K562 (cell line): ENCODE results near the gene ENTPD3. TPM values are rescaled to one million over a fixed set of nuclear protein-coding genes. Genes with fewer than 3 reads are reported as not detected.

Experiments
- CCAR2 ChIP-seq: fragments of 200-400 bp; formaldehyde crosslinking; IDR thresholded peaks from 2 replicates; pipeline ENCODE4 v1.6.1; 2017; ENCODE audit warnings: mild to moderate bottlenecking, low read depth, low read length
- HEY1 ChIP-seq: fragments of 250-450 bp; sonication (Bioruptor Pico); IDR thresholded peaks from 2 replicates; pipeline ENCODE4 v1.5.0; 2020; ENCODE audit warnings: mild to moderate bottlenecking, moderate library complexity, borderline replicate concordance
- HNRNPH1 ChIP-seq: fragments of 200-400 bp; formaldehyde crosslinking; optimal IDR thresholded peaks from 2 replicates; pipeline ENCODE3; 2017; ENCODE audit warnings: low read depth, mild to moderate bottlenecking, low read length, moderate library complexity
- RNF2 ChIP-seq: sonication (generic); IDR thresholded peaks from 2 replicates; pipeline ENCODE4 v1.6.1; 2016
- SIRT6 ChIP-seq: IDR thresholded peaks from one replicate; pipeline ENCODE4 v1.6.1; 2012; ENCODE audit warnings: low read depth, mild to moderate bottlenecking, control low read depth, inconsistent platforms, low read length, moderate library complexity
- TAL1 ChIP-seq: fragments of 450-650 bp; IDR thresholded peaks from 2 replicates; pipeline ENCODE4 v1.6.1; 2016; ENCODE audit warnings: mild to moderate bottlenecking
- ZKSCAN1 ChIP-seq: fragments of 150-350 bp; IDR thresholded peaks from 2 replicates; pipeline ENCODE4 v1.6.1; 2016; ENCODE audit warnings: low read depth, low read length
- ZNF184 ChIP-seq: sonication (generic); formaldehyde crosslinking; IDR thresholded peaks from 2 replicates; pipeline ENCODE4 v1.5.0; 2020; ENCODE audit warnings: missing genetic modification reagents
- ZNF217 ChIP-seq: sonication (generic); formaldehyde crosslinking; IDR thresholded peaks from 2 replicates; pipeline ENCODE4 v1.8.0; 2022; ENCODE audit warnings: mild to moderate bottlenecking, missing genetic modification reagents
- ZNF785 ChIP-seq: fragments of 250-450 bp; sonication (Bioruptor Pico); IDR thresholded peaks from 2 replicates; pipeline ENCODE4 v1.4.0; 2020; ENCODE audit warnings: mild to moderate bottlenecking
- polyA plus RNA-seq, 8 experiments: library from polyadenylated mRNA; depleted of rRNA in 4 of 8; stranded (reverse) in 5 of 8; unstranded in 3 of 8; fragments of >200 nt; fragmentation: Nextera tagmentation in 2 of 8; fragmentation: Illumina TruSeq in 1 of 8; extraction: Ambion mirVana in 2 of 8; extraction: Trizol in 1 of 8; gene quantifications; 2 replicates each; pipeline versions ENCODE4 v1.2.1 to v1.2.3, GENCODE V29; 2011 to 2014; ENCODE audit warnings: inconsistent platforms in 1 of 8, missing spikeins in 1 of 8
- total RNA-seq, 7 experiments: library from RNA; depleted of rRNA in 6 of 7; stranded (reverse); fragments of >200 nt in 6 of 7; fragmentation: Illumina TruSeq in 2 of 7; extraction: Trizol in 2 of 7; gene quantifications; 2 replicates each; pipeline versions ENCODE4 v1.2.1 to v1.2.3, GENCODE V29; 2011 to 2021; ENCODE audit warnings: low replicate concordance in 1 of 7
- TF ChIP-seq, protein P1 (sequence below), 2 experiments: fragments of 250-450 bp in 1 of 2; fragments of 450-650 bp in 1 of 2; sonication (Bioruptor Pico) in 1 of 2; IDR thresholded peaks; 2 replicates each; pipeline versions ENCODE4 v1.6.1 to v1.8.0; 2016 to 2021; ENCODE audit warnings: mild to moderate bottlenecking in 2 of 2, moderate library complexity in 2 of 2, missing compliant biosample characterization in 1 of 2, missing genetic modification characterization in 1 of 2
- TF ChIP-seq, protein P2 (sequence below): sonication (generic); formaldehyde crosslinking; IDR thresholded peaks from 2 replicates; pipeline ENCODE4 v1.8.0; 2023; ENCODE audit warnings: mild to moderate bottlenecking, missing genetic modification reagents
- TF ChIP-seq, protein P3 (sequence below): IDR thresholded peaks from 2 replicates; pipeline ENCODE4 v1.6.1; 2011; ENCODE audit not compliant: insufficient read length; ENCODE audit errors: extremely low read depth
- TF ChIP-seq, protein P4 (sequence below): fragments of 450-650 bp; formaldehyde crosslinking; IDR thresholded peaks from 2 replicates; pipeline ENCODE4 v1.4.0; 2022; ENCODE audit warnings: mild to moderate bottlenecking, moderate library complexity
- TF ChIP-seq, protein P5 (sequence below): fragments of 250-450 bp; sonication (Bioruptor Pico); IDR thresholded peaks from 2 replicates; pipeline ENCODE4 v1.4.0; 2020; ENCODE audit warnings: borderline replicate concordance
- TF ChIP-seq, protein P6 (sequence below): fragments of 450-650 bp; formaldehyde crosslinking; IDR thresholded peaks from 2 replicates; pipeline ENCODE4 v1.4.0; 2022; ENCODE audit warnings: missing genetic modification characterization
- TF ChIP-seq, protein P7 (sequence below): sonication (generic); formaldehyde crosslinking; IDR thresholded peaks from 2 replicates; pipeline ENCODE4 v1.8.1; 2022; ENCODE audit warnings: missing genetic modification reagents

The ENTPD3 gene
- total and polyA plus RNA-seq, 9 of the 15 experiments (the other 6 are each of a cell fraction or from before 2014, with no cell fraction given): 0.23 to 2.1 (median 0.58) TPM

DNA sequence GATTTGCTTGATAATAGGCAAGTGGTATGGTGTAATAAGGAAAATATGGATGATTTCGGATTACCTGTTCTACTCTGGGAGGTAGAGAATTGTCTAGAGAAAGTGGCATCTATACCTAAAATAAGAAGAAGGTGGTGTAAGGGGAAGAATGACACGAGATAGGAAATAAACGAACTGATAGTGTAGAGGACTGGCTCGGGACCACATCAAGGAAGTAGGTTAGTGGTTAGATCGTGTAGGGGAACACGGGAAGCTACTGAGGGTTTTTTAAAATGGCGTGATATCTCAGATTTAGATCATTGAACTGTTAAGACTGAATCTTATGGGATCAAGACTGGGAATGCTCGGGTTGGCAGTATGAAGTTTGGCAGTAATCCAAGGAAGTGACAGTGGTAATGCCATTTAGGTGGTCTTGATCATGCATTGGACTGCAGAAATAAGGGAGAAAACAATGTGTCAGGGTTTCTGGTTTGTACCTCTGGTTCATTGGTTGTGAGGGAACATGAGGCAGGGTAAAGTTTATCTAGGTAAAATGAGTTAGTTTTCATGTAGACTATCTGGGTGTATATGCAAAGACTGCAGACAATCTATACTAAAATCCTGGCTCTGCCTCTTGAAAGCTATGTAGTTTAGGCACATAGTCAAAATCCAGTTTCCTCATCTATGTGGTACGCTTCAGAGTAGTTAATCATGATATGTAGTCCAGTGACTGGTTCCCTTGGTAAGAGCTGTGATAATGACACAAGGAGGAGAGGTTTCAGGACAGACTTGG lies 77.5 kb downstream of the ENTPD3 start (continued):
- TF ChIP-seq HEY1 (CRISPR knock-in tag): 0 out of 2 replicates have a peak, but pooled peaks have one; percentile 4
- TF ChIP-seq ZNF184 (CRISPR knock-in tag): no peak
- TF ChIP-seq, protein P1, sequence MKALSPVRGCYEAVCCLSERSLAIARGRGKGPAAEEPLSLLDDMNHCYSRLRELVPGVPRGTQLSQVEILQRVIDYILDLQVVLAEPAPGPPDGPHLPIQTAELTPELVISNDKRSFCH (CRISPR knock-in tag; IDR thresholded peaks at IDR 0.05): no peak
- TF ChIP-seq, protein P1 (tag; IDR thresholded peaks at IDR 0.05): no peak
- no peak for TF ChIP-seq ZNF785 (CRISPR knock-in tag)
- TF ChIP-seq, protein P2, sequence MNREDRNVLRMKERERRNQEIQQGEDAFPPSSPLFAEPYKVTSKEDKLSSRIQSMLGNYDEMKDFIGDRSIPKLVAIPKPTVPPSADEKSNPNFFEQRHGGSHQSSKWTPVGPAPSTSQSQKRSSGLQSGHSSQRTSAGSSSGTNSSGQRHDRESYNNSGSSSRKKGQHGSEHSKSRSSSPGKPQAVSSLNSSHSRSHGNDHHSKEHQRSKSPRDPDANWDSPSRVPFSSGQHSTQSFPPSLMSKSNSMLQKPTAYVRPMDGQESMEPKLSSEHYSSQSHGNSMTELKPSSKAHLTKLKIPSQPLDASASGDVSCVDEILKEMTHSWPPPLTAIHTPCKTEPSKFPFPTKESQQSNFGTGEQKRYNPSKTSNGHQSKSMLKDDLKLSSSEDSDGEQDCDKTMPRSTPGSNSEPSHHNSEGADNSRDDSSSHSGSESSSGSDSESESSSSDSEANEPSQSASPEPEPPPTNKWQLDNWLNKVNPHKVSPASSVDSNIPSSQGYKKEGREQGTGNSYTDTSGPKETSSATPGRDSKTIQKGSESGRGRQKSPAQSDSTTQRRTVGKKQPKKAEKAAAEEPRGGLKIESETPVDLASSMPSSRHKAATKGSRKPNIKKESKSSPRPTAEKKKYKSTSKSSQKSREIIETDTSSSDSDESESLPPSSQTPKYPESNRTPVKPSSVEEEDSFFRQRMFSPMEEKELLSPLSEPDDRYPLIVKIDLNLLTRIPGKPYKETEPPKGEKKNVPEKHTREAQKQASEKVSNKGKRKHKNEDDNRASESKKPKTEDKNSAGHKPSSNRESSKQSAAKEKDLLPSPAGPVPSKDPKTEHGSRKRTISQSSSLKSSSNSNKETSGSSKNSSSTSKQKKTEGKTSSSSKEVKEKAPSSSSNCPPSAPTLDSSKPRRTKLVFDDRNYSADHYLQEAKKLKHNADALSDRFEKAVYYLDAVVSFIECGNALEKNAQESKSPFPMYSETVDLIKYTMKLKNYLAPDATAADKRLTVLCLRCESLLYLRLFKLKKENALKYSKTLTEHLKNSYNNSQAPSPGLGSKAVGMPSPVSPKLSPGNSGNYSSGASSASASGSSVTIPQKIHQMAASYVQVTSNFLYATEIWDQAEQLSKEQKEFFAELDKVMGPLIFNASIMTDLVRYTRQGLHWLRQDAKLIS (CRISPR knock-in tag): no peak
- TF ChIP-seq, protein P3, sequence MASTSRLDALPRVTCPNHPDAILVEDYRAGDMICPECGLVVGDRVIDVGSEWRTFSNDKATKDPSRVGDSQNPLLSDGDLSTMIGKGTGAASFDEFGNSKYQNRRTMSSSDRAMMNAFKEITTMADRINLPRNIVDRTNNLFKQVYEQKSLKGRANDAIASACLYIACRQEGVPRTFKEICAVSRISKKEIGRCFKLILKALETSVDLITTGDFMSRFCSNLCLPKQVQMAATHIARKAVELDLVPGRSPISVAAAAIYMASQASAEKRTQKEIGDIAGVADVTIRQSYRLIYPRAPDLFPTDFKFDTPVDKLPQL: no peak
- TF ChIP-seq CCAR2: no peak
- no peak for TF ChIP-seq HNRNPH1
- TF ChIP-seq, protein P4, sequence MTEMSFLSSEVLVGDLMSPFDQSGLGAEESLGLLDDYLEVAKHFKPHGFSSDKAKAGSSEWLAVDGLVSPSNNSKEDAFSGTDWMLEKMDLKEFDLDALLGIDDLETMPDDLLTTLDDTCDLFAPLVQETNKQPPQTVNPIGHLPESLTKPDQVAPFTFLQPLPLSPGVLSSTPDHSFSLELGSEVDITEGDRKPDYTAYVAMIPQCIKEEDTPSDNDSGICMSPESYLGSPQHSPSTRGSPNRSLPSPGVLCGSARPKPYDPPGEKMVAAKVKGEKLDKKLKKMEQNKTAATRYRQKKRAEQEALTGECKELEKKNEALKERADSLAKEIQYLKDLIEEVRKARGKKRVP (CRISPR knock-in tag): 0 out of 2 replicates have a peak, but pooled peaks have one; percentile 10
- no peak for TF ChIP-seq ZKSCAN1
- TF ChIP-seq, protein P5, sequence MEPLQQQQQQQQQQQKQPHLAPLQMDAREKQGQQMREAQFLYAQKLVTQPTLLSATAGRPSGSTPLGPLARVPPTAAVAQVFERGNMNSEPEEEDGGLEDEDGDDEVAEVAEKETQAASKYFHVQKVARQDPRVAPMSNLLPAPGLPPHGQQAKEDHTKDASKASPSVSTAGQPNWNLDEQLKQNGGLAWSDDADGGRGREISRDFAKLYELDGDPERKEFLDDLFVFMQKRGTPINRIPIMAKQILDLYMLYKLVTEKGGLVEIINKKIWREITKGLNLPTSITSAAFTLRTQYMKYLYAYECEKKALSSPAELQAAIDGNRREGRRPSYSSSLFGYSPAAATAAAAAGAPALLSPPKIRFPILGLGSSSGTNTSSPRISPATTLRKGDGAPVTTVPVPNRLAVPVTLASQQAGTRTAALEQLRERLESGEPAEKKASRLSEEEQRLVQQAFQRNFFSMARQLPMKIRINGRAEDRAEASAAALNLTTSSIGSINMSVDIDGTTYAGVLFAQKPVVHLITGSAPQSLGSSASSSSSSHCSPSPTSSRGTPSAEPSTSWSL (CRISPR knock-in tag): no peak
- no peak for TF ChIP-seq TAL1
- TF ChIP-seq, protein P6, sequence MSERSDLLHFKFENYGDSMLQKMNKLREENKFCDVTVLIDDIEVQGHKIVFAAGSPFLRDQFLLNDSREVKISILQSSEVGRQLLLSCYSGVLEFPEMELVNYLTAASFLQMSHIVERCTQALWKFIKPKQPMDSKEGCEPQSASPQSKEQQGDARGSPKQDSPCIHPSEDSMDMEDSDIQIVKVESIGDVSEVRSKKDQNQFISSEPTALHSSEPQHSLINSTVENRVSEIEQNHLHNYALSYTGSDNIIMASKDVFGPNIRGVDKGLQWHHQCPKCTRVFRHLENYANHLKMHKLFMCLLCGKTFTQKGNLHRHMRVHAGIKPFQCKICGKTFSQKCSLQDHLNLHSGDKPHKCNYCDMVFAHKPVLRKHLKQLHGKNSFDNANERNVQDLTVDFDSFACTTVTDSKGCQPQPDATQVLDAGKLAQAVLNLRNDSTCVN (CRISPR knock-in tag): no peak
- no peak; the same call in 1 of the 2 replicates for TF ChIP-seq RNF2
- TF ChIP-seq ZNF217 (CRISPR knock-in tag): no peak
- TF ChIP-seq, protein P7, sequence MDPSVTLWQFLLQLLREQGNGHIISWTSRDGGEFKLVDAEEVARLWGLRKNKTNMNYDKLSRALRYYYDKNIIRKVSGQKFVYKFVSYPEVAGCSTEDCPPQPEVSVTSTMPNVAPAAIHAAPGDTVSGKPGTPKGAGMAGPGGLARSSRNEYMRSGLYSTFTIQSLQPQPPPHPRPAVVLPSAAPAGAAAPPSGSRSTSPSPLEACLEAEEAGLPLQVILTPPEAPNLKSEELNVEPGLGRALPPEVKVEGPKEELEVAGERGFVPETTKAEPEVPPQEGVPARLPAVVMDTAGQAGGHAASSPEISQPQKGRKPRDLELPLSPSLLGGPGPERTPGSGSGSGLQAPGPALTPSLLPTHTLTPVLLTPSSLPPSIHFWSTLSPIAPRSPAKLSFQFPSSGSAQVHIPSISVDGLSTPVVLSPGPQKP: no peak
- no peak for TF ChIP-seq SIRT6
